MM.1S (cell line): ENCODE data around the gene LARP6.

Experiments
- EZH2 ChIP-seq: fragments of 300-600 bp; sonication (generic); optimal IDR thresholded peaks from 2 replicates; pipeline ENCODE3; 2017; ENCODE audit warnings: low read depth, mild to moderate bottlenecking, antibody characterized with exemption, low read length, mixed read lengths
- TF ChIP-seq, protein P1 (sequence below): fragments of 300-600 bp; sonication (generic); IDR thresholded peaks from 2 replicates; pipeline ENCODE4 v1.5.1; 2016; ENCODE audit warnings: antibody characterized with exemption, low read length, mixed read lengths

DNA sequence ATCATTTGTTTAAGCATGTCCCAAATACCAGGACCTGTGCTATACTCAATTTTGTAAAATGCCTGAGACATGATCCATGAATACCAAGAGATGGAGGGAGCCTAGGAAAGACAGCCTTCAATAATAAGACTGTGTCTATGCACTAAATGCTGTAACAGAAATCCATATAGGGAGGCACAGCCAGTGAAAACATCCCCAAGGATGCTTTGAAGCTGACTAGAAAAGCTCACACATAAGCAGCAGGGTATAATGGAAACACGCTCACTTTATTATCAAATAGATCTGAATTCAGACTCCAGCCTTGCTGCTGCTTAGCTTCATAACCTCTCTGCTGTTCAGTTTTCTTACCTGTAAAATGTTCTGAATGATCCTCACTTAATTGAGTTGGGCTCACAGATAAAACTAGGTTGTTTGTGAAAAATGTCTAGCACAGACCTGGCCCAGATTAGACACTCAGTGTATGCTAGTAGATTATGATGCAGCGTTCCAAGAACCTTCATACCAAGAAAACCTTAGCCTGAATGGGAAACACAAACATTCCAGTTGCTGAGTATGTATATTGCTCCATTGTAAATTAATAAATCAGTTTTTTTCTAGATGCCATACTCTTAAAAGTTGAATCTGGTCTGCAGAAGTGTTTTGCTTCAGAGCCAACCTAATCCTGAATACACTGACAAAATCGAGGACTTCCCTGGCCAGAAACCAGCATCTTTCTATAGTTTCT is 3.8 kb upstream of the LARP6 start:
- TF ChIP-seq, protein P1, sequence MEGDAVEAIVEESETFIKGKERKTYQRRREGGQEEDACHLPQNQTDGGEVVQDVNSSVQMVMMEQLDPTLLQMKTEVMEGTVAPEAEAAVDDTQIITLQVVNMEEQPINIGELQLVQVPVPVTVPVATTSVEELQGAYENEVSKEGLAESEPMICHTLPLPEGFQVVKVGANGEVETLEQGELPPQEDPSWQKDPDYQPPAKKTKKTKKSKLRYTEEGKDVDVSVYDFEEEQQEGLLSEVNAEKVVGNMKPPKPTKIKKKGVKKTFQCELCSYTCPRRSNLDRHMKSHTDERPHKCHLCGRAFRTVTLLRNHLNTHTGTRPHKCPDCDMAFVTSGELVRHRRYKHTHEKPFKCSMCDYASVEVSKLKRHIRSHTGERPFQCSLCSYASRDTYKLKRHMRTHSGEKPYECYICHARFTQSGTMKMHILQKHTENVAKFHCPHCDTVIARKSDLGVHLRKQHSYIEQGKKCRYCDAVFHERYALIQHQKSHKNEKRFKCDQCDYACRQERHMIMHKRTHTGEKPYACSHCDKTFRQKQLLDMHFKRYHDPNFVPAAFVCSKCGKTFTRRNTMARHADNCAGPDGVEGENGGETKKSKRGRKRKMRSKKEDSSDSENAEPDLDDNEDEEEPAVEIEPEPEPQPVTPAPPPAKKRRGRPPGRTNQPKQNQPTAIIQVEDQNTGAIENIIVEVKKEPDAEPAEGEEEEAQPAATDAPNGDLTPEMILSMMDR: no peak
- TF ChIP-seq EZH2: no peak
